Iris pigment epithelial cell (primary cell): ENCODE results near the gene NFE2L1.
"Not testable (repeated sequence)": the region's sequence is repeated elsewhere in the genome, so short reads cannot be mapped to it uniquely, and the experiment has no call there.

Experiments
- DNase-seq: peaks from one replicate; pipeline ENCODE4 v3.0.0-alpha.2; 2011; ENCODE audit warnings: low read depth

NFE2L1 gene

DNA sequence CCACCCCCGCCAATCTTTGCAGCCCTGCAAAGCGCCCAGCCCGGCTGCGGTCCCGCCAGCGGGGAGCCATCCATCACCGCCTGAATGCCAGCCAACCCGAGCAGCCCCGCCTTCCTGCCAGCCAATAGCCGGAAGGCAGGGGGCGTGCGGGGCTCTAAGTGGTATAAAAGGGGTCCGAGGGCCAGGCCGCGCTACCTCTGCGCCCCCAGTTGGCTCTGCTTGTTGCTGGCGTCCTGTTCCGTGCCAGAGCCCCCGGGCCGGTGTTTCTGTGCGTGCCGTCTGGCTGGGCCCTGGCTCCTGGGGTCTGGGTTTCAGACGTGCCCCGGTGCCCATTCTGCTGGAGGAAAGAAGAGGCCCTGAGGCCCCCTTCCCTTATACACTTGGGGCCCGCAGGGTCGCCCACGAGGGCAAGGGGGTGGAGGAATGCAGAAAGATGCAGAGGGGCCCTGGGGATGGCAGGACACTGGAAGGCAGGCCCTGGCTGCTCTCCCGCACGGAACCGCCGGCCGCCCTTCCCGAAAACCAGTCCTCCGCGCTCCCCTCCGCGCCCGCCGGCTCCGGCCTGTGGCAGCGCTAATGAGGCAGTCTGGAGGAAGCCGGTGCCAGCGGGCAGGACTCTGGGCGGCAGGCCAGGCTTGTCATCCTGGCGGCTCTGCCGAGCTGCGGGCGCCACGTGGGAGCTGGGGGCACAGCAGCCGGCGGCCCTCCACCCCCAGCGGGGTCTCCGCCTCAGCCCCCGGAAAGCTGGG is 24.6 kb upstream of the NFE2L1 start:
- no peak for DNase-seq

DNA sequence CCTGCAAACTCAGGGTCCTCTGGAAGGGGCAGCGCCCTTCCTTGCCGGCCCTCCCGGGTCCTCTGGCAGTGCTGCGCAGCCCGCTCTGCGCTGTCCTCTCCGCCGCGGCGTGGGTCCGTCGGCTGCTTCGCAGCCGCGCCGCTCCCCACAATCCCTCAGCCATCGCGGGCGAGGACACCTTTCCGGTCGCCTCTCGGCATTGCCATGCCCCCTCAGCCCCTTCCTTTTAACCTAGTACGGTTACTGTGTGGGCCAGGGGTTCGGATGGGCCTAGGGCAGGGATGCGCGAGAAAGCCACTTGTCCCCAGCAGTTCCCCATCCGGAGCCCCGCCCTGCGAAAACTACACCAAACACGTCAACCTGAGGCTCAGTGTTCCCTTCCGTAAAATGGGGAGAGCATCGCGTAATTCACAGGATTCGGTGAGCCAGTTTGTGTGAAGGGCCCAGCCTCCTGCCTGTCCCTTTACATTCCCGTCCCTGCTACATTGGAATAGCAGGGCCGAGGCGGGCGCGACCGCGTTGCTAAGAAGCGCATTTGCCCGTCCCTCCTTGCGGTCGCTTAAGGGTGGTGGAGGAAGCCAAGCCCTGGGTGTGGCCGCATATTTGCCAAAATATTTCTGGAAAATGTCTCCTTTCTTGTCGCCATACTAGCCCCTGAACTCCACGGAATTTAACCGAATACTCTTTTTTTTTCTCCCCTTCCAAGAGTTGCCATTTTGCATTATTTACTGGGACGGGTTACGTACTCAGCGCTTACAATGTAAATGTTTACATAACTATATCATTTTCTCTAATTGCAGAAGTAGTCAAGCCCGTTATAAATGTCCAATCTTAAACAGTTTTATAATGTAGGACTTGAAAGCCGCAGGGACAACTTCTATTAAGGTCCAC is 23.8 kb upstream of the NFE2L1 start:
- peak; percentile 20 for DNase-seq

DNA sequence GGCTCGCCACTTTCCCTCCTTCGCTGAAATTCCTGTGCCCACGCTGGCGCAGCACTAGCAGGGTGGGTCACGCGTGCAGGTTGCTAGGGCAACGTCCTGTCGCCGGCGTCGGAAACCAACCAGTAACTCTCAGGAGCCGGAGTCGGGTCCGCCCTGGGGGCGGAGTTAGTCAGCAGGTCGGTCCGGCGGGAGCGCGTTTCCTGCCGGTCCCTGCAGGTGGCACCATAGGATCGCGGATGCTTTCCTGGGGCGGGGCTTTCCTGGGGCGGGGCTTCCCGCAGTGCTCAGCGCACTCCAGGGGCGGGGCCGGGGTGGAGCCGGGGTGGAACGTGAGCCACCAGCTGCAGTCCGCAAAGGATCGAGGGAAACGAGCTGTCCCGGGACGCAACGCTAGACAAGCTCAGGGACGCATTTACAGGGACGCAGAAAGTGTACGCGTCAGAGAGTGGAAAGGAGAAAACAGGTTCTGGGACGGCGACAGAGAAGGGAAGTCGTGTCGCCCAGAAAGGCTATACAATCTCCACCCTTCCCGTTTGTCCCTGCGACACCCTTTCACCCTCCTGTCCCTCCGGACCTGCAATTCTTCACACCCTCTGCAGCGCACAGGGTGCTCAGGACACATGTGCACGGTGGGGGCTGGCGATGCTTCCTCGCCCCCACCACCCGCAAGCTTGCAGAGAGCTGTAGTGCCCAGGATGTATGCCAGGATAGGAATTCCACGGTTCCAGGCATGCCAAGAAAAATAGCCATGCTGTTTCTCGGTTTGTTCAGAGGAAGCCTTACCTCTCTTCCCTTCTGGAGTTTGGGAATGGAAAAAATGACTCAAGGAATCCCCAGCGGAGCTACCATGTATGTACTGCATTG is 22.9 kb upstream of the NFE2L1 start:
- peak; percentile 94 for DNase-seq

DNA sequence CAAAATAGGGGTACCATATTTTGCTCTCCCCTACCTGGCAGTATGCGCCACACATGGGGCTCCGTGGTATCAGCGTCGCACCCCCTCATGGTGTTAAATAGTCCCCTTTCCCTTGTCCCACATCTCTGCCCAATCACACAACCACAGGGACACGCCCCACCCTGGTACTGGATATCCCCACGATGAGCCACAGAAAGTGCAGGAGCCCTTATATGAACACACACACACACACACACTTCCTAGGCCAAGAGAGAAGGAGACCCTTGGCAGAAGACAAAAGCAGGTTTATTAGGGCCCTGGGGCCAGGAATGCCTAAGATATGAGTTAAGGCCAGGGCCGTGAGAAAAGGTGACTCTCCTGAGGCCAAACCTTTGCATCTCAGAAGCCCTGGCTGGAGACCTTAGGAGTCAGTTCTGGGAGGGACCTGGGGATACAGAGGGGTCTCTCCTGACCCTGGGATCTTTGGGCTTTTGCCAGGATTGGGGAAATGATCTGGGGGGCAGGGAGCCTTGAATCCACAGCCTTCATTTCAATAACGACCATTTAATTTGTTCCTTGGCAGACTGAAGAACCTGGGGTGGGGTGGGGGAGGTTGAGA is 22.2 kb upstream of the NFE2L1 start:
- DNase-seq: peak; percentile 15

DNA sequence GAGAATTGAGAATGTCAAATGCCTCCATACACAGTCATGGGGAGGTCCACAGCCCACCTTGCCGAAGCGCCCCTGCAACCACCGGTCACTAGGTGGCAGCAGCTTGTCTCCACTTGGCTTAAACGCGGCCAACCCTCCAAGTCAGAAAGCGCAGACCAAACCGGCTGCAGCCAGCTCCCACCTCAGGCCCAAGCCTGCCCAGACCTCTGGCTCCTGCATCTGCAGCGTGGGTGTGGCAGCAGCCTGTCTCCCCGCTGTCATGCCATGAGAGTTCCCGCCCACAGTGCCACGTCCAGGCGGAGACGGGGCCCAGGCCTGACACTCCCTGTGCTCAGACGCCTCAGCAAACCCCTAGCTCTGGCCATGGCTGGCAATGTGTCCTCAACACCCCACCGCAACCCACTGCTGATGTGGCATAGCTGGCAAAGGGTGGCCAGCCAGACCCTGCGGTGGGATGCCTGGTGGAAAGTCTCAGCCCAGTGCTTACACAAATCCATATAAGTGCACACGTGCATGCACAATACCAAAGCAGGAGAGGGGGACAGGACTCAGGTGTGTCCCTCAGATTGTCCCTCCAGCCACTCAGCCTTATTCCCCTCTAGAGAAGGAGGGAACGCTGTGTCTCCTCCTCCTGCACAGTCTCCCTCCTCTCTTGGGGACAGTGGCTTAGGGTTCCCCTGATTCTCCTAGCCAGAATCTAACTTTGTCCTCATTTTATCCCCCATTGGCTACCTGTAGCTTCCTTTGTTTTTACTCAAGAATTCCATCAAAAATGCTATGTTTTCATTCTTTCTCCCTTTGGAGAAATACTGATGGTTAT is 21.4 kb upstream of the NFE2L1 start:
- DNase-seq: peak; percentile 88

DNA sequence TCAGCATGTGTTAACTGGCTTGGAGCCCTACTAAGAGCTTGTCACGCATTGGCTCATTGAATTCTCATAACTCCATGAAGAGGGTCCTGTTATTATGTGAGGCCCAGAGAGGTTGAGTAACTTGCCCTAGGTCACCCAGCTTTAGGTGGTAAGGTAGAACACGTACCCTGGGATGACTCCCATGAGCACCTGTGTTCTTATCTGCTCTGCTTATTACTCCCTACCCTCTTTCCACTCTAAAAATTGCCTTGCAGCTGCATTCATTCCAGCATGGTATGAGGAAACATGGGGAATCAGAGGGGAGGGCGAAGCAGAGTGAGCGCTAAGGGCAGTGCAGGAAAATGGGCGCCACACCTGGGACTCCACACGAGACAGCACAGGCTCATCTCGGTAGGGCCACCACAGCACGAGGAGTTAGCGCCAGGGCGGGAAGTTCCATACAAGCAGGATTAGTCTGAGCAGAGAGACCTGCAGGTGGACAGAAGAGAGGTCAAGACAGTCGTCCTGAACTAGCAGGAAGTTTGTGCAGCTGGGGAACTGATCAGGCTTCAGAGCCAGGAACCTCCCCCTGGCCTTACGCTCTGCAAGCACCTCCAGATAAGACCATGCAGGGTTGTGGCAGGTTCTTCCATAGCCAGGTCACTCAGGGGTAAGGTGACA is 20.7 kb upstream of the NFE2L1 start:
- DNase-seq: no peak

DNA sequence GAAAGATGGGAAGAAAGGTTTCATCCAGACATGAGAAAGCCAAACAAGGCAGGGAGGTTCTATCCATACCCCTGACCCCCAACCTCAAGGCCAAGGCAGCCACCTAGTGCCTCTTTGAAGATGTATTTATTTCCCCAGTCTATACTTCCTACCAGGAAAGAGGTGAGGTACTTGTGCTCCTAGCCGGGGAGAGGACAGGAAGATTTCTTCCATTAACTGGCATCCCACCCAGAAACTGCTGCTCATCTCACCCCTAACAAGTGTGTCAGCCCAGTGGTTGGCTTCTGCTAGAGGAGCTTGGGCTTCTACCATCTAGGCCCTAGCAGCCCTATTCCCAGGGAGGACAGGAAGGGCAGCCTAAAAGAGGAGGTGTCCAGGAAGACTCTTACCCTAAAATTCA is 19.4 kb upstream of the NFE2L1 start:
- DNase-seq: no peak

DNA sequence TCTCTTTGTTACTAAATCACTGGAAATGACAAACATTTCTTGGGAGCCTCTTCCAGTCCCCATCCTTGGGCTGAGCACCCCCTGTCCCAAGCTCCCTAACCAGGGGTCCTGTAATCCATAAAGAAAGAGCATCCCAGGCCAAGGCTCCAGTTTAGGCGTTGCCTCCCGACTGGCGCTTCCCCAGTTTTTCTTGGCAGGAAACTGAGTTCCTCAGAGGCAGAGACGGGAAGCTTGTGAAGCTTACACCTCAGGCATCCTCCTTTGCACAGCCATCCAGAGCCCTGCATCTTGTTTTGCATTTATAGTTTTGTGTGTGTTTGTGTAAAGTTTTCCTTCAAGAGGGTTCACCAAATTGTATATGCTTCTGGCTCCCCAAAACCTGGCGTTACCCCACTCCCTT is 17.6 kb upstream of the NFE2L1 start:
- no peak for DNase-seq

DNA sequence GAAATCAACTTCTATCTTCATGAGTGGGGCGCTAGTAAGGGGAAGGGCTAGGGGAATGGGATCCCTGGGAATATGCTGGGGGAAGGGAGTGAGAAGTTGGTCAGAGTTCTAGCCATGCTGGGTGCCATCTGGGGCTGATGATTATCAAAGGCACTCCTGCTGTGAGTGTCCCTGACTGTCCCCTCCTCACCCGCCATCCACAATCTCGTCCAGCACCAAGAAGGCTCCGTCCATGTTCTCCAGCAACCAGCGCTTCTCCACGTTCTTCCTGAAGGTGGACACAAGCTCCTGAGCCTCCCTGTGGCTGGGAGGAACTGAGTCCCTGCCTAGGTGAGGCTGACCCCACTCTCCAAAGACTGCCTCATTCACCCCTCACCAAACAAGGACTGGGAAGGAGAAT is 16.2 kb upstream of the NFE2L1 start:
- DNase-seq: no peak

DNA sequence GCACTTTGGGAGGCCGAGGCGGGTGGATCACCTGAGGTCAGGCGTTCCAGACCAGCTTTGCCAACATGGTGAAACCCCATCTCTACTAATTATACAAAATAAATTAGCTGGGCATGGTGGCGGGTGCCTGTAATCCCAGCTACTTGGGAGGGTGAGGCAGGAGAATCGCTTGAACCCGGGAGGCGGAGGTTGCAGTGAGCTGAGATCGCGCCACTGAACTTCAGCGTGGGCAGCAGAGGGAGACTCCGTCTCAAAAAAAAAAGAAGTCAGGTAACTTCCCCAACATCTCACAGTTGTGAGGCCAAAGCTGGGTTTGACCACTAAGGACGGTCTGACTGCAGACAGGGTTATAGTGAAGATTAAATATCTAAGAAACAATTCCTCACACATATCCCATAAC is 13.4 kb upstream of the NFE2L1 start:
- not testable (repeated sequence) for DNase-seq

DNA sequence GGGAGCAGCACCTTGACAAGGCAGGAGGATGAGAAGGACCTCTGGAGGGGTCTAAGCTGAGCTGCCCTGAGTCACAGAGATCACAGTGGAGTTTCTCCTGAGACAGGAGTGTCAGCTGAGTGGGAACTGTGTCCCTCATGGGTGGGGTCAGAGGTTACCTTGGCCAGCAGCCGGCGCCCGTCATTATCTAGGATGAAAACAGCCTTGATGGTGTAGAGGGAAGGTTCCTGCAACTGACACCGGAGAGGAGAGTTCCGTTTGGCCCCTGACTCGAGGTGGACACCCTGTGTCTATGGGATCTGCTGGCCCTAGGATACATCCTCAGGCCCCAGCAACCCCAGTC is 11.5 kb upstream of the NFE2L1 start:
- no peak for DNase-seq

DNA sequence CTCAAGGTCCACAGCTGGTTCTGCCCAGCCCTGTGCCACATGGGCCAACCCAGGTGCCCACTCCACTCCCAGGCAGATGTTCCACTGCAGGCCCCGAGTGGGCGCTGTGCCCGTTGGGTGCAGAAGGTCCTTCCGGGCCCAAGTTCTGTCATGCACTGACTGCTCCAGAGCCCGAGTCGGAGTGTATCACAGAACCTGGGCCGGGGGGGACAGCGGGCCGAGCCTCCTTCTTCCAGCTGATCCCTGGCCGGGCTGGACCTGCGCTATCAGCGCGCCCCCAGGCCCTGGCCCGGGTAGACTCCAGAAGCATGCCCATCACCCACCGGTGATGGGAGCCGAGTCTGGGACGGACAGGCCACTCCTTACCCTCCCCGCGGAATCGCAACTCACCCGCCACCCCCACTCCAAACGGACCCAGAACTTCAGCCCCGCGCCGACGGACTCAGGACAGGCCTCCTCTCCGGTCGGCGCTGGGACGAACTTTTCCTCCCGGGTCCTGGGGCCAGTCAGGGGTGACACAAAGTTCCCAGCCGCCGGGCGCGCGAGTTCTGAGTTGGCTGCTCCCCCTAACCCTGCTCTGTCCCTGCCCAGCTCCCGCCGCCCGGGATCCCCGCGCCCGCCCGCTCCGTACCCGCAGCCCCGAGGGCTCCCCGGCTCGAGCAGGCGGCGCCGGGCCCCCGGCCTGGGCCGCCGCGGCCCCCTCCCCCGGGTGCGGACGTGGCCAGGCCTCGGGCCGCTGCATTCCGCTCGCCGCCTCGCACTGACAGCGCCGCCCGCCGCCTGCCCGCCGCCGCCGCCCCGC is 10.9 kb upstream of the NFE2L1 start, which contains the start of gene COPZ2:
Gene COPZ2 (minus strand): TSS at position 762 of the 802 bp plus-strand sequence. CDS start 20 bp downstream, at position 742.
- peak; percentile 47 for DNase-seq

DNA sequence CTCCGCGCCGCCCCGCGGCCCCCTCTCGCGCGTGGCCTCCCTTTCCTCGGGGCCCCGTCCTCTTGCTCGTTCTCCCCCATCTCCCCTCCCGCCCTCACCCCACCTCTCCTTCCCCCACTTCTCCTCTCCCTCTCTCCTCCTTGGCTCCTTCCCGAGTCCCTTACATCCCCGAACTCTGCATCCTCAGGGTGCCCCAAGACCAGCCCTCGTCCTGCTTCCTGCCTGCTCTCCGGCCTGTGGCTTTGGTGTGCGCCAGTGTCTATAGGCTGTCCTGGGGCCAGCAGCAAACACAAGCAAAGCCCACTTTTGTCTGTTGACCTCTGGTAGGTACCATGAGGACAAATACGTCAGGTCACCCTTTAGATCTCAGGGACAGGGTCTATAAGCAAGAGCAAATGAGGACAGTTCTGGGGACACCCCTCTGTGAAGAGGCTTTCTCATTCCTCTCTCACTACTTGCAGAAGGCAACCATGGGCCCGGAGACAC is 10.3 kb upstream of the NFE2L1 start:
- no peak for DNase-seq

DNA sequence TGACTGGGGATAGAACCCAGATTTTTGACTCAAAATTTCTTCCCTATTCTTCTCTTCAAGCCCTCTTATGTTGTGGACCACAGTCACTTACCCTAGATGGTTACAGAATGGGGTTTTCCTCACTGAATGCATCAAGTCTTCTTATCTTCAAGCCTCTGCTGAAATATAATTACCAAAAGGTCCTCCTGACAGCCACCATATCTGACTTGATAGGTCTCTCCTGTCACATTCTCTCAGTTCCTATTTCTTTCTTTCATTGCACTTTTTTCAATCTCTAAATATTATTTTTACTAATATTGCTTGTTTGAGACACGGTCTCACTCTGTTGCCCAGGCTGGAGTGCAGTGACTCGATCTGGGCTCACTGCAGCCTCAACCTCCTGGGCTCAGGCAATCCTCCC is 9.5 kb upstream of the NFE2L1 start:
- no peak for DNase-seq

DNA sequence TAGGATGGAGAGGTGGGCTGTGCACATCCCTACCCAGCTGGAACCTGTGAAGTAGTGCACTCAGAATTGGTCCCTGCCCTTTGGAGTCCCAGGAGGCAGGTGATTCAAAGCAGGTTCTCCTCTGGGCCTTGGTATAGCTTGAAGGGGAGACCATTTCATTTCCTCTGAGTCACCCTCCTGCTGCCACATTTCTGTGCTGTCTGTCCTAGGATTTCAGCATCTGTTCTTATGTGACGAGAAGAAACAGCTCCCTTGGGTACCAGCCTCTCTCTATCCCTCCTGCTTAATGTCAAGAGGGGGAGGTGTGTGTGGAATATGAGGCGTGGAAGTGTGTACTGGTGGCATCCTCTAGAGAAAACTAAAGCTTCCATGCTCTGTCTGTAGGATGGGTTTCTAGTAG is 5.0 kb upstream of the NFE2L1 start:
- no peak for DNase-seq

DNA sequence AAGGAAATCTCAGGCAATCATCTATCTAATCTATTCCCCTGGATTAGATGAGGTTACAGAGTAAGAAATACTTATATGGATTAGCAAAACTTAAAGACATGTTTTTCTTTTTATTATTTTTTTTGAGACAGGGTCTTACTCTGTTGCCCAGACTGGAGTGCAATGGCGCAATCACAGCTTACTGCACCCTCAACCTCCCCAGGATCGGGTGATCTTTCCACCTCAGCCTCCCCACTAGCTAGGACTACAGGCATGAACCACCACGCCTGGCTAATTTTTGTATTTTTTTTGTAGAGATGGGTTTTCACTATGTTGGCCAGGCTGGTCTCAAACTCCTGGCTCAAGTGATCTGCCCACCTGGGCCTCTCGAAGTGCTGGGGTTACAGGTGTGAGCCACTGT is 3.3 kb upstream of the NFE2L1 start:
- DNase-seq: no peak

DNA sequence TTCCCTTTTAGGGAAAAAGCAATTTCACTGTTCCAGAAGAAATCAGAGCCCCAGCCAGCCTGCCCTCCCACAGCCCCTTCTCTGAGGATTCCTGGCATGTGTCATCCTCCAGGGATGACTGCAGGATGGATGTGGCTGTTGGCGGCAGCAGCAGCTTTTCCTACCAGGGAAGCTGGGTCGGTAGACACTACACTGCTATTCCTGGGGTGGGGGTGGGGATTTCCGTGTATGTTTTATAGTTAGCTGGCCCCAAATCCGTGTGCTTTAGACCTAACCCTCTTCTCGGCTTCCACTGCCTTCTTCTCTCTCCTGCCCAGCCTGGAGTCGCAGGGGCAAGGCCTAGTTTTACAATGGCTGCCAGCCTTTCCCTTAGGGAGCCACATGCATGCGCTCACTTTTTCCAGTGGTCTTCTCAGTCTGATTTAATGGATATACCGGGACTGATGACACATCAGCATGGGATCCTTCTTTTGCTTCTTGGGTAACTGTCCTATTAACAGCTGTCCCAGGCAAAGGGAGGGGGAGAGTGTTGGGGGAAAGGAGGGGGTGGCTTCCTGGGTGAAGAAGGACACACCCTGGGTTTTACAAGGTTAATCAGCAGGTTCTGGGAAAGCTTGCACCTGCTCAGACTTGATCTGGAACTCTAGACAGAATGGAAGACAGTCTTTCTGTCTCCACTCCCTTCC is 2.7 kb upstream of the NFE2L1 start:
- DNase-seq: peak; percentile 26

DNA sequence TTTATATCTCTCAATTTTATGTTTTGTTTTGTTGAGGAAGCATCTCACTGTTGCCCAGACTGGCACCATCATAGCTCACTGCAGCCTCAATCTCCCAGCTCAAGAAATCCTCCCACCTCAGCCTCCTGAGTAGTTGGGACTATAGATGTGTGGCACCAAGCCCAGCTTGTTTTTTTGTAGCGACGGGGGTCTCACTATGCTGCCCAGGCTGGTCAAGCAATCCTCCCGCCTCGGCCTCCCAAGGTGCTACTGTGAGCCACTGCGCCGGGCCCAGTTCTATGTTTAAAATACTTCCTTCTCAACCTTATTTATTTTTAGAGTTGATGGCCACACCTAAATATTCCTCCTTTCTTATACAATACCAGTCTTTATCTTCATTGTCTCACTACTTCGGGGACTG is 1.9 kb upstream of the NFE2L1 start:
- no peak for DNase-seq
